Sigmoid colon (tissue), 7 donors: ENCODE measurements around the gene PTPA. TPM values are rescaled to one million over a fixed set of nuclear protein-coding genes. Genes with fewer than 3 reads are reported as not detected.

Experiments
- DNase-seq: peaks from one replicate; pipeline ENCODE4 v3.0.0-alpha.2; 2019
- H3K27ac ChIP-seq, 4 donors: fragments of 200-600 bp; sonication (generic); one replicate each; pipeline ENCODE4 v1.5.1; 2016 to 2019; ENCODE audit warnings: mild to moderate bottlenecking in 1 of 4
- H3K27me3 ChIP-seq, 3 donors: fragments of 200-600 bp; sonication (generic); one replicate each; pipeline ENCODE4 v1.5.1; 2019; ENCODE audit warnings: mild to moderate bottlenecking in 1 of 3
- H3K36me3 ChIP-seq, 4 donors: fragments of 200-600 bp; sonication (generic); one replicate each; pipeline ENCODE4 v1.5.1; 2016 to 2019
- H3K4me1 ChIP-seq, 4 donors: fragments of 200-600 bp; sonication (generic); one replicate each; pipeline ENCODE4 v1.5.1; 2017 to 2019
- H3K4me3 ChIP-seq, 4 donors: fragments of 200-600 bp; sonication (generic); one replicate each; pipeline ENCODE4 v1.5.1; 2017 to 2019; ENCODE audit warnings: mild to moderate bottlenecking in 2 of 4, moderate library complexity in 1 of 4
- H3K9me3 ChIP-seq, 4 donors: fragments of 200-600 bp in 3 of 4; sonication (generic) in 3 of 4; one replicate each; pipeline versions ENCODE4 v1.5.1 to v1.6.1; 2013 to 2019
- EP300 ChIP-seq, 4 donors: sonication (generic); formaldehyde crosslinking; IDR thresholded peaks; one replicate each; pipeline ENCODE4 v1.6.1; 2017; ENCODE audit warnings: antibody characterized with exemption in 4 of 4
- POLR2A ChIP-seq, 2 donors: fragments of 450-650 bp; IDR thresholded peaks; one replicate each; pipeline ENCODE4 v1.6.1; 2016; ENCODE audit warnings: antibody characterized with exemption in 2 of 2, mild to moderate bottlenecking in 2 of 2, moderate library complexity in 2 of 2
- POLR2AphosphoS5 ChIP-seq, 4 donors: sonication (generic); formaldehyde crosslinking; IDR thresholded peaks; one replicate each; pipeline ENCODE4 v1.6.1; 2017; ENCODE audit warnings: antibody characterized with exemption in 4 of 4
- WGBS, 2 donors: extraction: QIAGEN DNeasy Blood & Tissue Kit; methylation state at CpG; one replicate each; pipeline ENCODE4 v1.1.7; 2013; 5-methylcytosine and 5-hydroxymethylcytosine counted together
- intact Hi-C: fragments of 100-400 bp; cut with DNase I; formaldehyde crosslinking; loops from one replicate; pipeline ENCODE4 v1.15.1; 2023
- polyA plus RNA-seq, 3 donors: library from polyadenylated mRNA; stranded (reverse); fragments of 200-250 nt; gene quantifications; one replicate each; pipeline ENCODE4 v1.2.3, GENCODE V29; 2013
- total RNA-seq, 4 donors: library from RNA; depleted of rRNA; stranded (reverse); fragments of >200 nt; gene quantifications; one replicate each; pipeline ENCODE4 v1.1.0, GENCODE V29; 2016
- TF ChIP-seq, protein P1 (sequence below), 4 experiments: fragments of 450-650 bp in 3 of 4; fragments of 200-600 bp in 1 of 4; IDR thresholded peaks; one replicate each; pipeline ENCODE4 v1.5.1; 2016 to 2019; ENCODE audit warnings: antibody characterized with exemption in 4 of 4, mild to moderate bottlenecking in 3 of 4, moderate library complexity in 2 of 4
- donor health status: healthy with polysubstance abuse.
- donor health status: Bipolar disorder and iron deficiency.
- donor health status: healthy.

The PTPA gene
- total and polyA plus RNA-seq, 7 donors: 50.2 to 141 (median 78.5) TPM

DNA sequence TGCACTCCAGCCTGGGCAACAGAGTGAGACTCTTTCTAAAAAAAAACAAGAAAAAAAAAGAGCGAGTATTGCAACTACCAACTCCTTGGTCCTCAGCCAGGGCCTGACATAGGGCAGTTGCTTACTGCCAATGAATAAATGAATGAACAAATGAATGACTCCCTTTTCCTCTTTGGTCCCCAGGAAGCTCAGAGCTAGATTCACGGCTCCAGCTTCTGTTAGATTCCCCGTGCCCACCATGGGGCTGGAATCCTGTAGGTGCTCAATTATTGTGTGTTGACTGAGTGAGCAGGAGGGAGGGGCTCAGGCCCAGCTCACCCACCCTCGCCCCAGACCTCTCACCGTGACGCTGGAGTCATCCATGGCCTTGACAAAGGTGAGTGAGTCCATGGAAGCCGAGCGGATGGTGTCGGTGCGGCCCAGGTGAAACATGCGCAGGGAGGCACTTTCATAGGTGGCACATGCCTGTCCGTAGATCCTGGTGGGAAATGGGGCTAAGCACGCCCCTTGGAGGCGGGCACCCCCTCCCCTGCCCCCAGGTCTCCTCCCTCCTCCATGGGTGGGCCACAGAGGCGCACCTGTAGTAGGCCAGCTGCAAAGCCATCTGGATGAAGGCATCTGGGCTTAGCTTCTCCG lies 13.4 kb upstream of the PTPA start:
- TF ChIP-seq POLR2A (IDR thresholded peaks at IDR 0.05) (no peak), EP300 (IDR thresholded peaks at IDR 0.05) (no peak), POLR2AphosphoS5 (IDR thresholded peaks at IDR 0.05) (no peak)
- TF ChIP-seq, protein P1, sequence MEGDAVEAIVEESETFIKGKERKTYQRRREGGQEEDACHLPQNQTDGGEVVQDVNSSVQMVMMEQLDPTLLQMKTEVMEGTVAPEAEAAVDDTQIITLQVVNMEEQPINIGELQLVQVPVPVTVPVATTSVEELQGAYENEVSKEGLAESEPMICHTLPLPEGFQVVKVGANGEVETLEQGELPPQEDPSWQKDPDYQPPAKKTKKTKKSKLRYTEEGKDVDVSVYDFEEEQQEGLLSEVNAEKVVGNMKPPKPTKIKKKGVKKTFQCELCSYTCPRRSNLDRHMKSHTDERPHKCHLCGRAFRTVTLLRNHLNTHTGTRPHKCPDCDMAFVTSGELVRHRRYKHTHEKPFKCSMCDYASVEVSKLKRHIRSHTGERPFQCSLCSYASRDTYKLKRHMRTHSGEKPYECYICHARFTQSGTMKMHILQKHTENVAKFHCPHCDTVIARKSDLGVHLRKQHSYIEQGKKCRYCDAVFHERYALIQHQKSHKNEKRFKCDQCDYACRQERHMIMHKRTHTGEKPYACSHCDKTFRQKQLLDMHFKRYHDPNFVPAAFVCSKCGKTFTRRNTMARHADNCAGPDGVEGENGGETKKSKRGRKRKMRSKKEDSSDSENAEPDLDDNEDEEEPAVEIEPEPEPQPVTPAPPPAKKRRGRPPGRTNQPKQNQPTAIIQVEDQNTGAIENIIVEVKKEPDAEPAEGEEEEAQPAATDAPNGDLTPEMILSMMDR (IDR thresholded peaks at IDR 0.05): no peak
- H3K4me1 ChIP-seq: no peaks in the 10 kb centered on the region
- no peak overlapping the region for H3K4me3 ChIP-seq
- no peak for DNase-seq
- H3K36me3 ChIP-seq: peaks cover 7 to 71% (median 29%) of the 10 kb centered on the region in 4 donors
- no peaks in the 10 kb centered on the region for H3K9me3 ChIP-seq
- 95% methylated on average over 16 of the region's 16 CpGs for WGBS, 2 donors
- intact Hi-C loops: no loop called here
- no peak overlapping the region for H3K27ac ChIP-seq
- H3K27me3 ChIP-seq: no peaks in the 10 kb centered on the region

DNA sequence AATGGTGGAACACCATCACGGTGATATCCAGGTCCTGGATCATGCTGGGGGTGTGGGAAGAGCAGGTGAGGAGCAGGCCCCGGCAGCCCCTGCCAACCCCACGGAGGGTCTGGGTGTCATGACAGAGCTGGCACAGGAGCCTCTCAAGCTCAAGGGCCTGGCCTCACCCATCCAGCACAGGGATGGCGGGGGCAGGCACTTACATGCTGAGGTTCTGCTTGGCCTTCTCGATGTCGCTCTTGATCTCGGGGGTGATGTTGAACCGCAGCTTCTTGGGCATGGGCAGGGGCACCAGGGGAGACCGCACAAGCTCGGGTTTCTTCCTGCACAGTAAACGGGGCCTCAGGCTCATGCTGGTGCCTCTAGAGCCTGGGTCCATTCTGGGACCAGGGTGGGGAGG lies 12.9 kb upstream of the PTPA start:
- TF ChIP-seq, protein P1 (IDR thresholded peaks at IDR 0.05): no peak
- TF ChIP-seq EP300 (IDR thresholded peaks at IDR 0.05): no peak
- no peak for TF ChIP-seq POLR2A (IDR thresholded peaks at IDR 0.05)
- no peak for TF ChIP-seq POLR2AphosphoS5 (IDR thresholded peaks at IDR 0.05)
- Histone ChIP-seq H3K36me3 (peaks cover 7 to 71% (median 29%) of the 10 kb centered on the region in 4 donors), H3K4me3 (no peak overlapping the region), H3K4me1 (no peaks in the 10 kb centered on the region), H3K9me3 (no peaks in the 10 kb centered on the region), H3K27ac (no peak overlapping the region), H3K27me3 (no peaks in the 10 kb centered on the region)
- intact Hi-C loops: no loop called here
- 95 to 97% methylated on average over 11 of the region's 11 CpGs for WGBS, 2 donors
- DNase-seq: no peak

DNA sequence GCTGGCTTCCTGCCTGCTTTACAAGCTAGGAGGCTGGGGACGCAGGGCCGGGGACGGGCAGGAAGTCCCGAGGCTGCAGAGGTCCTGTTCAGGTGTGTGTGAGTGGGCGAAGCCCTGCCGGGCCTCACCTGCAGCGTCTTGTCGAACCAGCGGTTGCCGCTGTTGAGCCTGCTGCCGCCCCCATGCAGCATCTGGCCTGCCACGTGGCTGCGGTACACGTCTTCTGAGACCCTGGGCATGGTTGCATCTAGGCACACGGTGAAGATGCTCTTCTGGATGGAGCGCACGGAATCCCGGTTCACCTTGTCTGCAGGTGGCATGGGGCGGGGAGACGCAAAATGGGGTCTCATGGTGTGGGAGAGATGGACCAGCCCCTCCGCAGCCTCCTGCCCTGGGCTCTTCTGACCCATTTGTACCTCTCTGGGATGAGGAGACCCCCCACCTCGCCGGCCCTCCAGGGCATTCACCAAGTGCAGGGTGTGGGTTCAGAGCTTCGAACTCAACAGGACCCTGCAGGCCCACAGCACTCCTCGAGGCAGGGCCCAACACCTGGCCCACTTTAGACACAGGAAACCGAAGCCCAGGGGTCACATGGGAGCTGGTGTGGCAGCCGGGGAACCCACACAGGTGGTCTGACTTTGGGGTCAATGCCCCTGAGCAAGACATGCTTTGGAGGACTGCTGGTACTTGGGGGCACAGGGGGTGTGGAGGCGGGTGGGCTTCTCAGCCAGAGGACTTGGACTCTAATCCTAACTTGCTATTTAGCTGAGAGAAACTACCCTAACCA lies 10.6 kb upstream of the PTPA start:
- intact Hi-C loops: no loop called here
- H3K36me3 ChIP-seq: peaks cover 6 to 66% (median 19%) of the 10 kb centered on the region in 4 donors
- 76 to 84% methylated on average over 28 of the region's 28 CpGs for WGBS, 2 donors
- no peaks in the 10 kb centered on the region for H3K9me3 ChIP-seq
- TF ChIP-seq POLR2AphosphoS5 (IDR thresholded peaks at IDR 0.05) (no peak), POLR2A (IDR thresholded peaks at IDR 0.05) (no peak), EP300 (IDR thresholded peaks at IDR 0.05) (no peak)
- TF ChIP-seq, protein P1 (IDR thresholded peaks at IDR 0.05): no peak
- no peaks in the 10 kb centered on the region for H3K27me3 ChIP-seq
- no peak overlapping the region for H3K4me3 ChIP-seq
- H3K4me1 ChIP-seq: no peaks in the 10 kb centered on the region
- DNase-seq: no peak
- no peak overlapping the region for H3K27ac ChIP-seq

DNA sequence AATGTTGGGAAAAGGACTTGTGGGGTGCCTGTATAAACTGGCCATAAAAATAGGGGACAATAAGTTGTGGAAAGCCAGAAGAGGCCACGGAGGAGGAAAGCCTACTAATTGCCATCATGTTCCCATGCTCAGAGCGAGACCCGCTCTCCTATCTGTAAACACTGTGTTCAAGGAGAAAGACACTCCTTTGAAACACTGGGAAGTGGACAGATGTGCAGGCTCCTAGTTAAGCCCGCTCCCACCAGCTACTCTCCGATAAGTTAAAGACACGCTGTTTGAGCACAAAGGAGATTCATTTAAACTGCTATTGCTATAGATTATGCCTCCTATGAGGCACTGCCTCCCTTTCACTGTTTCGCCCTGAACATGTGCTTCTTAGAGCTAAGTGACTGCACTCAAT lies 9.9 kb upstream of the PTPA start:
- Histone ChIP-seq H3K9me3 (no peaks in the 10 kb centered on the region), H3K27ac (no peak overlapping the region), H3K4me1 (no peaks in the 10 kb centered on the region), H3K36me3 (peaks cover 0 to 66% (median 17%) of the 10 kb centered on the region in 4 donors), H3K4me3 (no peak overlapping the region), H3K27me3 (no peaks in the 10 kb centered on the region)
- intact Hi-C loops: no loop called here
- DNase-seq: no peak
- 93 to 94% methylated on average over 7 of the region's 7 CpGs for WGBS, 2 donors
- TF ChIP-seq, protein P1 (IDR thresholded peaks at IDR 0.05): no peak
- no peak for TF ChIP-seq POLR2AphosphoS5 (IDR thresholded peaks at IDR 0.05)
- no peak for TF ChIP-seq POLR2A (IDR thresholded peaks at IDR 0.05)
- no peak for TF ChIP-seq EP300 (IDR thresholded peaks at IDR 0.05)
